NK-92 (cell line): ENCODE measurements around the gene GNA14.
"Not testable (repeated sequence)": the region's sequence is repeated elsewhere in the genome, so short reads cannot be mapped to it uniquely, and the experiment has no call there.

Experiments
- DNase-seq: peaks from one replicate; lab custom pipeline; 2025; ENCODE audit not compliant: unreplicated experiment; lab: John Stamatoyannopoulos, UW

Gene GNA14

GRCh38 chr9:77421506-77422265 is 226.4 kb downstream of the GNA14 start:
- DNase-seq = no peak

- DNase-seq = no peak
Observed at GRCh38 chr9:77420641-77421040, 227.5 kb downstream of the GNA14 start.

GRCh38 chr9:77418226-77418625 is 229.9 kb downstream of the GNA14 start:
- DNase-seq = no peak

- DNase-seq = no peak
Observed at GRCh38 chr9:77417566-77417965, 230.6 kb downstream of the GNA14 start.

GRCh38 chr9:77408521-77408920 is 239.6 kb downstream of the GNA14 start:
- not testable (repeated sequence) for DNase-seq

GRCh38 chr9:77403239-77403638 is 244.9 kb downstream of the GNA14 start:
- no peak for DNase-seq

GRCh38 chr9:77402286-77402685 is 245.8 kb downstream of the GNA14 start:
- no peak for DNase-seq

GRCh38 chr9:77399964-77400363 is 248.2 kb downstream of the GNA14 start:
- DNase-seq = no peak

- DNase-seq = not testable (repeated sequence)
Observed at GRCh38 chr9:77398581-77398980, 249.5 kb downstream of the GNA14 start.

- DNase-seq = no peak
Observed at GRCh38 chr9:77392328-77392727, 255.8 kb downstream of the GNA14 start.

- DNase-seq = no peak
Observed at GRCh38 chr9:77391834-77392233, 256.3 kb downstream of the GNA14 start.

- DNase-seq = no peak
Observed at GRCh38 chr9:77386187-77386586, 261.9 kb downstream of the GNA14 start.

GRCh38 chr9:77384406-77384805 is 263.7 kb downstream of the GNA14 start:
- DNase-seq = no peak

- DNase-seq = no peak
Observed at GRCh38 chr9:77375956-77376532, 272.1 kb downstream of the GNA14 start.

GRCh38 chr9:77374266-77374665 is 273.9 kb downstream of the GNA14 start:
- DNase-seq = no peak
